Activated T-cell treated with anti-CD3 and anti-CD28 coated beads, Interleukin-2, amount 50 U/mL, for 4 hours (primary cell): Measurements from ENCODE around the gene PTAR1. TPM values are rescaled to one million over a fixed set of nuclear protein-coding genes. Genes with fewer than 3 reads are reported as not detected.
"Not testable (repeated sequence)": the region's sequence is repeated elsewhere in the genome, so short reads cannot be mapped to it uniquely, and the experiment has no call there.

Experiments used
- ATAC-seq, 2 donors: fragments of 200-7000 bp; cut with Tn5 transposase; one replicate each; pipeline ENCODE4 v1.10.0; 2021
- DNase-seq: peaks from one replicate; pipeline ENCODE4 v3.0.0-alpha.2; 2020
- H3K27me3 Mint-ChIP-seq: one replicate; pipeline ENCODE4 v1.8.0; 2021; ENCODE audit warnings: low read depth, mixed read lengths
- H3K36me3 Mint-ChIP-seq: one replicate; pipeline ENCODE4 v1.8.0; 2022; ENCODE audit warnings: mixed read lengths; ENCODE audit not compliant: insufficient read depth
- H3K4me1 Mint-ChIP-seq: one replicate; pipeline ENCODE4 v1.8.0; 2021; ENCODE audit warnings: low read depth, mixed read lengths
- H3K4me3 Mint-ChIP-seq: one replicate; pipeline ENCODE4 v1.8.0; 2021; ENCODE audit warnings: mild to moderate bottlenecking, moderate library complexity, mixed read lengths
- H3K9me3 Mint-ChIP-seq: one replicate; pipeline ENCODE4 v1.8.0; 2021; ENCODE audit warnings: mixed read lengths
- total RNA-seq, 3 donors: library from RNA; stranded (reverse); gene quantifications; one replicate each; pipeline ENCODE4 v1.2.1, GENCODE V29; 2021

Gene PTAR1, protein sequence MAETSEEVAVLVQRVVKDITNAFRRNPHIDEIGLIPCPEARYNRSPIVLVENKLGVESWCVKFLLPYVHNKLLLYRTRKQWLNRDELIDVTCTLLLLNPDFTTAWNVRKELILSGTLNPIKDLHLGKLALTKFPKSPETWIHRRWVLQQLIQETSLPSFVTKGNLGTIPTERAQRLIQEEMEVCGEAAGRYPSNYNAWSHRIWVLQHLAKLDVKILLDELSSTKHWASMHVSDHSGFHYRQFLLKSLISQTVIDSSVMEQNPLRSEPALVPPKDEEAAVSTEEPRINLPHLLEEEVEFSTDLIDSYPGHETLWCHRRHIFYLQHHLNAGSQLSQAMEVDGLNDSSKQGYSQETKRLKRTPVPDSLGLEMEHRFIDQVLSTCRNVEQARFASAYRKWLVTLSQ
- total RNA-seq = 10 to 100 TPM; 27.0 to 29.2 (median 27.1) TPM

- H3K27me3 Mint-ChIP-seq = no peaks in the 10 kb centered on the region
- peak within 1 kb of the TSS; percentile 94 for H3K4me3 Mint-ChIP-seq
- H3K4me1 Mint-ChIP-seq = peaks cover 32% of the 10 kb centered on the region
- peak; percentile 88 for DNase-seq
- H3K36me3 Mint-ChIP-seq = peaks cover 7% of the 10 kb centered on the region
- H3K9me3 Mint-ChIP-seq = no peaks in the 10 kb centered on the region
- ATAC-seq = peak; percentile 90 to 91
Observed at GRCh38 chr9:69759421-69760277, at the start of gene PTAR1. PTAR1 (minus strand) TSS chr9:69760011; CDS start chr9:69759938, 73 bp downstream.

GRCh38 chr9:69809304-69809863, 49.6 kb upstream of the PTAR1 start:
- Mint-ChIP-seq H3K4me3 (no peak overlapping the region), H3K27me3 (peaks cover under 1% of the 10 kb centered on the region), H3K4me1 (no peaks in the 10 kb centered on the region), H3K36me3 (no peaks in the 10 kb centered on the region), H3K9me3 (no peaks in the 10 kb centered on the region)
- no peak for ATAC-seq
- DNase-seq = no peak

- H3K9me3 Mint-ChIP-seq = no peaks in the 10 kb centered on the region
- DNase-seq (no peak), ATAC-seq (no peak)
- no peak overlapping the region for H3K4me3 Mint-ChIP-seq
- H3K27me3 Mint-ChIP-seq = peaks cover 2% of the 10 kb centered on the region
- no peaks in the 10 kb centered on the region for H3K36me3 Mint-ChIP-seq
- H3K4me1 Mint-ChIP-seq = no peaks in the 10 kb centered on the region
Observed at GRCh38 chr9:69806627-69807026, 46.8 kb upstream of the PTAR1 start.

DNA sequence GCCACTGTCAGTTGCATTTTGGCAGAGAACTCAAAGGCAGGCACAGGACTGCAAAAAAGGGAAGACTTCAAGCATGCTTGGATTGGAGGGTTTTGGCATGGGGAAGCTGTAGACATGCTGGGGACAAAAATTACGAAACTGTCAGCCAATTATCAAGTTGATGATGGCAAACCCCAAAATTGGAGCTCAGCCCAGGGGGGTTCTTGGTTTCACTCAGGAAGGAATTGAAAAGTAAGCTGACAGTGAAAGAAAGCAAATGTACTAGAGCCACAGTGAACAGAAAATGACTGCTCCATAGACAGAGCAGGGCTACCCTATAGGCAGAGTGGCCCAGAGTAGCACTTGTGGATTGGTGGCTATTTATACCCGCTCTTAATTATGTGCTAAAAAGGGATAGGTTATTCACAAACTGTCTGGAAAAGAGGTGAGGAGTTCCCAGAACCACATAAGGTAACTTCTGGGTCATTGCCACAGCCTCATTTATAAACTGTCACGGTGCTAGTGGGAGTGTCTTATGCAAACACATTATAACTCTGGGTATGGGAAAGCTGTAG, 46.2 kb upstream of the PTAR1 start:
- DNase-seq = no peak
- H3K4me3 Mint-ChIP-seq = no peak overlapping the region
- H3K4me1 Mint-ChIP-seq = no peaks in the 10 kb centered on the region
- H3K27me3 Mint-ChIP-seq = peaks cover 2% of the 10 kb centered on the region
- H3K9me3 Mint-ChIP-seq = no peaks in the 10 kb centered on the region
- ATAC-seq = no peak
- no peaks in the 10 kb centered on the region for H3K36me3 Mint-ChIP-seq

GRCh38 chr9:69801989-69802388, 42.2 kb upstream of the PTAR1 start:
- DNase-seq (no peak), ATAC-seq (no peak)
- Mint-ChIP-seq H3K27me3 (peaks cover 6% of the 10 kb centered on the region), H3K36me3 (no peaks in the 10 kb centered on the region), H3K4me1 (no peaks in the 10 kb centered on the region), H3K4me3 (no peak overlapping the region), H3K9me3 (no peaks in the 10 kb centered on the region)

- not testable (repeated sequence) for ATAC-seq, DNase-seq, H3K4me3 Mint-ChIP-seq, H3K4me1 Mint-ChIP-seq, H3K9me3 Mint-ChIP-seq, H3K36me3 Mint-ChIP-seq, H3K27me3 Mint-ChIP-seq
Observed at GRCh38 chr9:69800027-69800426, 40.2 kb upstream of the PTAR1 start.

GRCh38 chr9:69799521-69799920, 39.7 kb upstream of the PTAR1 start:
- not testable (repeated sequence) for DNase-seq, H3K4me3 Mint-ChIP-seq, H3K36me3 Mint-ChIP-seq, H3K4me1 Mint-ChIP-seq, H3K27me3 Mint-ChIP-seq, ATAC-seq, H3K9me3 Mint-ChIP-seq

GRCh38 chr9:69798744-69799143, 38.9 kb upstream of the PTAR1 start:
- no peaks in the 10 kb centered on the region for H3K36me3 Mint-ChIP-seq
- no peak for ATAC-seq
- no peak overlapping the region for H3K4me3 Mint-ChIP-seq

GRCh38 chr9:69797675-69798074, 37.9 kb upstream of the PTAR1 start:
- no peaks in the 10 kb centered on the region for H3K36me3 Mint-ChIP-seq
- no peak overlapping the region for H3K4me3 Mint-ChIP-seq
- DNase-seq (no peak), ATAC-seq (no peak)
- peaks cover 8% of the 10 kb centered on the region for H3K27me3 Mint-ChIP-seq
- no peaks in the 10 kb centered on the region for H3K9me3 Mint-ChIP-seq
- H3K4me1 Mint-ChIP-seq = no peaks in the 10 kb centered on the region

More at GRCh38 chr9:69798744-69799143, 38.9 kb upstream of the PTAR1 start:
- Mint-ChIP-seq H3K4me1 (no peaks in the 10 kb centered on the region), H3K27me3 (peaks cover 8% of the 10 kb centered on the region), H3K9me3 (no peaks in the 10 kb centered on the region)
- DNase-seq = no peak

DNA sequence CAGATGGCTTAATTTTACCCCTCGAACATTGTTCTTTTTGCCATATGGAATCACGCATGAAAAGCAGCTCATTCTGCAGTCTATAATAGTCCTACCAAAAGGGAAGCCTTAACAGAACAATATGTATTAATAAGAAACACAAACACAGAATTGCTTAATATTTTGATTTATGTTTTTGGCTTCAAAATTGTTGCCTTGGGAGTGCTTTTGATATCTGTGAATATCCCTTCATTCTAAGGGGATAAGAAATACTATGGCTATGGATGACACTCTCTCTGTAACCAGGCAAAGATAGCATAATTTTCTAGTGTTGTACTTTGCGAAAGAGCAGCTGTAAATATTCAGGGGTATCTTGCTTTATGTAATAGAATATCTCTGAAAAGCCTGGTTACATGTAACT, 34.5 kb upstream of the PTAR1 start:
- DNase-seq (no peak), ATAC-seq (no peak)
- Mint-ChIP-seq H3K36me3 (no peaks in the 10 kb centered on the region), H3K27me3 (peaks cover 11% of the 10 kb centered on the region), H3K4me3 (no peak overlapping the region), H3K9me3 (no peaks in the 10 kb centered on the region), H3K4me1 (no peaks in the 10 kb centered on the region)

DNA sequence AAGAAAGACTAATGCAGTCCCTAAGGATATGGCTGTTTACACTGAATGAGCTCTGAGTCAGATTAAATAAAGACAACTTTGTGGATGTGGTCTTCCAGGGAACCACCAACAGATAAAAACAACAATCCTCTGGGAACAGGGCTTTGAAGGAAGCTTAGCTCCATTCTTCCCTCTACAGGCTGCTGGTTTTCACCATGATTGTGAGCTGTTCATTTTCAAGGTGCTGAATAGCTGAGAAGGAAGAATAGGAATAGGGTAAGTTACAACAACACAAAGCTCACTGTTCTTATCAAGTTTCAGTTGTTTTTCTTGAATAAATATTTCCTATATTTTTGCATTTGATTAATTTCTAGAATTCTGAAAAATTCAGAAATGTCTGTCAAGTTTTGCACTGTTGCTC, 25.9 kb upstream of the PTAR1 start:
- no peaks in the 10 kb centered on the region for H3K4me1 Mint-ChIP-seq
- H3K4me3 Mint-ChIP-seq = no peak overlapping the region
- ATAC-seq (no peak), DNase-seq (no peak)
- H3K27me3 Mint-ChIP-seq = peaks cover 12% of the 10 kb centered on the region
- no peaks in the 10 kb centered on the region for H3K36me3 Mint-ChIP-seq
- H3K9me3 Mint-ChIP-seq = no peaks in the 10 kb centered on the region

DNA sequence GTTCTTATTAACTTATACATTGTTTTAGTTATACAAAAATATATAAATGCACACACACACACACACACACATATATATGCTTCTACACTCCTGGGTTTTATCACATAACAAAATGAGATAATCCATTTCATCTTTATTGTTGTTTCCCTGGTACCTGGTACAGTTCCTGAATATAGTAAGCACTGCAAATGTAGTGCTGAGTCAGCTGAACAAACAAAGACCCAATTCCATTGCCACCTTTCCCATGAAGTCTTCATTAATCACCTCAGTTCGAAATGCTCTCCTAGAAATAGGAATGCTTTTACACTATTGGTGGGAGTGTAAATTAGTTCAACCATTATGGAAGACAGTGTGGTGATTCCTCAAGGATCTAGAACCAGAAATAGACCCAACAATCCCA, 13.4 kb upstream of the PTAR1 start:
- Mint-ChIP-seq H3K9me3 (no peaks in the 10 kb centered on the region), H3K4me1 (no peaks in the 10 kb centered on the region), H3K4me3 (no peak overlapping the region), H3K27me3 (peaks cover 4% of the 10 kb centered on the region), H3K36me3 (no peaks in the 10 kb centered on the region)
- no peak for DNase-seq
- no peak for ATAC-seq

GRCh38 chr9:69771775-69772418, 12.1 kb upstream of the PTAR1 start:
- DNase-seq = no peak
- ATAC-seq = no peak
- H3K36me3 Mint-ChIP-seq = no peaks in the 10 kb centered on the region
- no peaks in the 10 kb centered on the region for H3K4me1 Mint-ChIP-seq
- H3K4me3 Mint-ChIP-seq = no peak overlapping the region
- no peaks in the 10 kb centered on the region for H3K9me3 Mint-ChIP-seq
- H3K27me3 Mint-ChIP-seq = peaks cover 4% of the 10 kb centered on the region

GRCh38 chr9:69768716-69769115, 8.9 kb upstream of the PTAR1 start:
- Mint-ChIP-seq H3K4me3 (no peak overlapping the region), H3K9me3 (no peaks in the 10 kb centered on the region), H3K27me3 (no peaks in the 10 kb centered on the region), H3K4me1 (no peaks in the 10 kb centered on the region), H3K36me3 (no peaks in the 10 kb centered on the region)
- DNase-seq = no peak
- no peak for ATAC-seq
